ENCODE measurements around the gene SLC25A39. TPM values are rescaled to one million over a fixed set of nuclear protein-coding genes. Genes with fewer than 3 reads are reported as not detected.

SLC25A39 gene
- total and polyA plus RNA-seq, 9 of the 15 experiments (the other 6 are each of a cell fraction or from before 2014, with no cell fraction given) = 4.8 to 267 (median 140) TPM

GRCh38 chr17:44359458-44360143 lies 35.0 kb upstream of the SLC25A39 start:
- H3K9me3 ChIP-seq (replicated peaks; ENCODE audit: control insufficient read depth, insufficient read depth, low read depth, low read length) = no peaks in the 10 kb centered on the region
- ChIA-PET POLR2A (interaction anchor here (0.6 to 2.4 kb wide), 7 partner anchors 8 to 414 kb away, joined by 3 to 15 read pairs (median 3); partner anchors contain the start of gene GRN), CTCF (ENCODE audit: low intra/inter-chr PET ratio) (no interaction called here)
- TF ChIP-seq NKRF (IDR thresholded peaks at IDR 0.05; ENCODE audit: borderline replicate concordance) (no peak), ZFP36 (IDR thresholded peaks at IDR 0.05; ENCODE audit: low read depth, low read length, partially characterized antibody) (peak; percentile 42)
- H3K27ac ChIP-seq (ENCODE audit: extremely low read depth, low read depth, low read length) = no peak overlapping the region
- H3K4me2 ChIP-seq (ENCODE audit: insufficient read depth, low read length) = no peak overlapping the region
- FAIRE-seq (no peak), DNase-seq (ENCODE audit: extremely low read depth in 1 of 4, low spot score in 3 of 4) (no peak), ATAC-seq (no peak)
- BruUV-seq (replicated peaks) = no TSS peak
- H3K9me1 ChIP-seq (ENCODE audit: control insufficient read depth, insufficient read depth, low read length) = no peaks in the 10 kb centered on the region
- H3K27me3 ChIP-seq (ENCODE audit: control insufficient read depth in 2 of 2, insufficient read depth in 2 of 2, low read length in 2 of 2) = no peaks in the 10 kb centered on the region
- H4K20me1 ChIP-seq (replicated peaks; ENCODE audit: control insufficient read depth, insufficient read depth, low read length) = peaks cover 9% of the 10 kb centered on the region
- peak overlapping the region in 1 of 2 experiments; percentile 69; a peak in 2 of 4 replicates for H3K9ac ChIP-seq (ENCODE audit: insufficient read depth in 1 of 2, low read depth in 2 of 2, low read length in 2 of 2)
- no peaks in the 10 kb centered on the region for H3K79me2 ChIP-seq (ENCODE audit: control insufficient read depth, insufficient read depth, low read length)
- no peaks in the 10 kb centered on the region for H3K36me3 ChIP-seq (ENCODE audit: control insufficient read depth, insufficient read depth, low read length)
- H3K4me3 ChIP-seq = no peak overlapping the region
- 40% methylated on average over 13 of the region's 14 CpGs for WGBS (ENCODE audit: insufficient coverage, low coverage, missing lambda C conversion rate)
- intact Hi-C loops (cut with micrococcal nuclease) = no loop called here
- H3K4me1 ChIP-seq (replicated peaks in 1 of 2; ENCODE audit: control insufficient read depth in 2 of 2, insufficient read depth in 2 of 2, low read length in 2 of 2) = peaks cover 0 to 41% of the 10 kb centered on the region in 2 experiments; a peak in 3 of 5 replicates
- in situ Hi-C loops (cut with MboI) = no loop called here
- H2AFZ ChIP-seq (ENCODE audit: low read depth, low read length) = no peak overlapping the region
